KBM-7 (cell line): Measurements from ENCODE around the gene IQSEC3.
"Not testable (repeated sequence)": the region's sequence is repeated elsewhere in the genome, so short reads cannot be mapped to it uniquely, and the experiment has no call there.

Source experiments
- DNase-seq: peaks from one replicate; pipeline ENCODE4 v3.0.0-alpha.2; 2015
- in situ Hi-C: fragments of 300-500 bp; cut with MboI; formaldehyde crosslinking; loops from 2 replicates; pipeline ENCODE4 v1.14.3; 2020; ENCODE audit warnings: low sequenced_read_pairs, low pct_unique_long_range_greater_than_20kb, mixed read lengths

Gene IQSEC3

GRCh38 chr12:66428-66781, at the start of gene IQSEC3:
Gene IQSEC3 (plus strand): TSS chr12:66767. CDS start chr12:66883, 116 bp downstream.
- in situ Hi-C loops, DNase-seq: not testable (repeated sequence)

GRCh38 chr12:17370-18340, 48.9 kb upstream of the IQSEC3 start:
- DNase-seq, in situ Hi-C loops: not testable (repeated sequence)

GRCh38 chr12:18821-19567, 47.6 kb upstream of the IQSEC3 start:
- in situ Hi-C loops = not testable (repeated sequence)

GRCh38 chr12:19906-20305, 46.7 kb upstream of the IQSEC3 start:
- in situ Hi-C loops, DNase-seq: not testable (repeated sequence)

More at GRCh38 chr12:18821-19567, 47.6 kb upstream of the IQSEC3 start:
- not testable (repeated sequence) for DNase-seq

- in situ Hi-C loops = no loop called here
- no peak for DNase-seq
Observed at GRCh38 chr12:20757-21156, 45.8 kb upstream of the IQSEC3 start.

GRCh38 chr12:21301-22189, 45.0 kb upstream of the IQSEC3 start:
- in situ Hi-C loops = no loop called here
- DNase-seq = no peak

- no peak for DNase-seq
- in situ Hi-C loops = no loop called here
Observed at GRCh38 chr12:22190-22529, 44.4 kb upstream of the IQSEC3 start.

GRCh38 chr12:22530-23201, 43.9 kb upstream of the IQSEC3 start:
- no peak for DNase-seq
- in situ Hi-C loops = no loop called here

- in situ Hi-C loops, DNase-seq: not testable (repeated sequence)
Observed at GRCh38 chr12:27904-28303, 38.7 kb upstream of the IQSEC3 start.

GRCh38 chr12:38775-39174, 27.8 kb upstream of the IQSEC3 start:
- DNase-seq, in situ Hi-C loops: not testable (repeated sequence)

- in situ Hi-C loops, DNase-seq: not testable (repeated sequence)
Observed at GRCh38 chr12:39555-40265, 26.9 kb upstream of the IQSEC3 start.

- in situ Hi-C loops, DNase-seq: not testable (repeated sequence)
Observed at GRCh38 chr12:44352-44751, 22.2 kb upstream of the IQSEC3 start.

GRCh38 chr12:45235-45990, 21.2 kb upstream of the IQSEC3 start:
- in situ Hi-C loops, DNase-seq: not testable (repeated sequence)

GRCh38 chr12:45991-46358, 20.6 kb upstream of the IQSEC3 start:
- in situ Hi-C loops, DNase-seq: not testable (repeated sequence)

GRCh38 chr12:46542-46941, 20.0 kb upstream of the IQSEC3 start:
- in situ Hi-C loops, DNase-seq: not testable (repeated sequence)

GRCh38 chr12:47699-48226, 18.8 kb upstream of the IQSEC3 start:
- in situ Hi-C loops, DNase-seq: not testable (repeated sequence)

GRCh38 chr12:49149-49548, 17.4 kb upstream of the IQSEC3 start:
- in situ Hi-C loops, DNase-seq: not testable (repeated sequence)
